ENCODE data around the gene SYNJ2. TPM values are rescaled to one million over a fixed set of nuclear protein-coding genes. Genes with fewer than 3 reads are reported as not detected.

The SYNJ2 gene
- total RNA-seq, 5 donors from 2014 or later (not counting 1 experiment from before 2014, with no cell fraction given) = 20.0 to 37.0 (median 22.3) TPM

GRCh38 chr6:158024566-158025297, 43.1 kb downstream of the SYNJ2 start:
- Mint-ChIP-seq H3K36me3 (peaks cover 16% of the 10 kb centered on the region), H3K4me3 (no peak overlapping the region), H3K9me3 (no peaks in the 10 kb centered on the region), H3K27me3 (no peaks in the 10 kb centered on the region), H3K4me1 (peaks cover 25 to 36% (median 29%) of the 10 kb centered on the region in 3 donors), H3K27ac (peak overlapping the region; percentile 64 to 68)
- no peak for DNase-seq
- H3K9me3 ChIP-seq = no peaks in the 10 kb centered on the region
- no peaks in the 10 kb centered on the region for H3K27me3 ChIP-seq (replicated peaks in 1 of 2; ENCODE audit: control insufficient read depth in 2 of 2, extremely low read depth in 1 of 2, insufficient read depth in 2 of 2, low read length in 1 of 2)
- ChIA-PET POLR2A (no interaction called here), CTCF (interaction anchor here (0.6 to 1.8 kb wide), 3 partner anchors 16 to 187 kb away, joined by 3 to 4 read pairs (median 4); no protein-coding TSS in a partner anchor)
- ATAC-seq (replicated peaks in 1 of 4) = no peak
- no peak overlapping the region for H3K27ac ChIP-seq (ENCODE audit: low read length)
- H3K4me1 ChIP-seq (ENCODE audit: control insufficient read depth in 1 of 2, extremely low read depth in 1 of 2, insufficient read depth in 2 of 2, low read length in 2 of 2) = peaks cover 14 to 30% of the 10 kb centered on the region in 2 experiments
- no peak overlapping the region for H3K4me3 ChIP-seq (ENCODE audit: control insufficient read depth in 1 of 2, extremely low read depth in 1 of 2, low read length in 1 of 2)
- over 99% methylated on average over 10 of the region's 16 CpGs for WGBS (ENCODE audit: insufficient coverage)
- H3K36me3 ChIP-seq (ENCODE audit: control insufficient read depth in 2 of 2, extremely low read depth in 1 of 2, insufficient read depth in 1 of 2, low read length in 1 of 2) = peaks cover 9 to 12% of the 10 kb centered on the region in 2 donors

GRCh38 chr6:158026054-158026900, 44.6 kb downstream of the SYNJ2 start:
- peaks cover 19% of the 10 kb centered on the region for H3K36me3 Mint-ChIP-seq
- Histone ChIP-seq H3K27ac (ENCODE audit: low read length) (peak overlapping the region; percentile 93), H3K4me1 (ENCODE audit: control insufficient read depth in 1 of 2, extremely low read depth in 1 of 2, insufficient read depth in 2 of 2, low read length in 2 of 2) (peaks cover 14 to 37% of the 10 kb centered on the region in 2 experiments), H3K27me3 (replicated peaks in 1 of 2; ENCODE audit: control insufficient read depth in 2 of 2, extremely low read depth in 1 of 2, insufficient read depth in 2 of 2, low read length in 1 of 2) (no peaks in the 10 kb centered on the region), H3K4me3 (ENCODE audit: control insufficient read depth in 1 of 2, extremely low read depth in 1 of 2, low read length in 1 of 2) (peak overlapping the region in 1 of 2 donors; percentile 44), H3K36me3 (ENCODE audit: control insufficient read depth in 2 of 2, extremely low read depth in 1 of 2, insufficient read depth in 1 of 2, low read length in 1 of 2) (peaks cover 3 to 10% of the 10 kb centered on the region in 2 donors), H3K9me3 (no peaks in the 10 kb centered on the region)
- peak overlapping the region; percentile 93 to 95 for H3K27ac Mint-ChIP-seq
- ATAC-seq (replicated peaks in 1 of 4) = peak; percentile 79 to 82 (median 81)
- no peaks in the 10 kb centered on the region for H3K9me3 Mint-ChIP-seq
- ChIA-PET CTCF (interaction anchor here (0.5 to 2.1 kb wide), 28 partner anchors 8 to 493 kb away, joined by 3 to 29 read pairs (median 4); partner anchors contain the start of gene SYNJ2 (in 1 of the 2)), POLR2A (interaction anchor here (0.5 to 1.8 kb wide), 6 partner anchors 10 to 133 kb away, joined by 3 to 5 read pairs (median 3); no protein-coding TSS in a partner anchor)
- 8% methylated on average over 10 of the region's 21 CpGs for WGBS (ENCODE audit: insufficient coverage)
- H3K4me3 Mint-ChIP-seq = peak overlapping the region; percentile 74 to 78 (median 76)
- peaks cover 33 to 43% (median 34%) of the 10 kb centered on the region in 3 donors for H3K4me1 Mint-ChIP-seq
- DNase-seq = peak; percentile 66 to 88 (median 73)
- no peaks in the 10 kb centered on the region for H3K27me3 Mint-ChIP-seq

- no peaks in the 10 kb centered on the region for H3K9me3 Mint-ChIP-seq
- H3K36me3 ChIP-seq (ENCODE audit: control insufficient read depth in 2 of 2, extremely low read depth in 1 of 2, insufficient read depth in 1 of 2, low read length in 1 of 2) = peaks cover 3 to 10% of the 10 kb centered on the region in 2 donors
- 95% methylated on average over 19 of the region's 23 CpGs for WGBS (ENCODE audit: insufficient coverage)
- peaks cover 14 to 45% of the 10 kb centered on the region in 2 experiments for H3K4me1 ChIP-seq (ENCODE audit: control insufficient read depth in 1 of 2, extremely low read depth in 1 of 2, insufficient read depth in 2 of 2, low read length in 2 of 2)
- H3K27me3 ChIP-seq (replicated peaks in 1 of 2; ENCODE audit: control insufficient read depth in 2 of 2, extremely low read depth in 1 of 2, insufficient read depth in 2 of 2, low read length in 1 of 2) = no peaks in the 10 kb centered on the region
- ChIA-PET POLR2A (interaction anchor here (0.5 to 1.8 kb wide), 4 partner anchors 11 to 46 kb away, joined by 3 to 5 read pairs (median 4); no protein-coding TSS in a partner anchor), CTCF (interaction anchor here (0.6 to 2.1 kb wide), 21 partner anchors 9 to 265 kb away, joined by 3 to 29 read pairs (median 4); partner anchors contain the start of gene SYNJ2 (in 1 of the 2))
- H3K4me3 Mint-ChIP-seq = peak overlapping the region; percentile 74 to 78 (median 76)
- peak in 1 of 35 experiments; percentile 41 for DNase-seq
- H3K27me3 Mint-ChIP-seq = no peaks in the 10 kb centered on the region
- peak overlapping the region; percentile 93 for H3K27ac ChIP-seq (ENCODE audit: low read length)
- peak overlapping the region; percentile 93 to 95 for H3K27ac Mint-ChIP-seq
- ATAC-seq (replicated peaks in 1 of 4) = peak in 2 of 4 experiments; percentile 29 to 42
- H3K9me3 ChIP-seq = no peaks in the 10 kb centered on the region
- H3K4me3 ChIP-seq (ENCODE audit: control insufficient read depth in 1 of 2, extremely low read depth in 1 of 2, low read length in 1 of 2) = peak overlapping the region in 1 of 2 donors; percentile 44
- H3K4me1 Mint-ChIP-seq = peaks cover 40 to 50% (median 40%) of the 10 kb centered on the region in 3 donors
- H3K36me3 Mint-ChIP-seq = peaks cover 25% of the 10 kb centered on the region
Measured at GRCh38 chr6:158026901-158027589, 45.4 kb downstream of the SYNJ2 start.

GRCh38 chr6:158027590-158028285, 46.1 kb downstream of the SYNJ2 start:
- Histone ChIP-seq H3K36me3 (ENCODE audit: control insufficient read depth in 2 of 2, extremely low read depth in 1 of 2, insufficient read depth in 1 of 2, low read length in 1 of 2) (peaks cover 3 to 10% of the 10 kb centered on the region in 2 donors), H3K4me3 (ENCODE audit: control insufficient read depth in 1 of 2, extremely low read depth in 1 of 2, low read length in 1 of 2) (no peak overlapping the region), H3K27ac (ENCODE audit: low read length) (peak overlapping the region; percentile 93), H3K27me3 (replicated peaks in 1 of 2; ENCODE audit: control insufficient read depth in 2 of 2, extremely low read depth in 1 of 2, insufficient read depth in 2 of 2, low read length in 1 of 2) (no peaks in the 10 kb centered on the region), H3K4me1 (ENCODE audit: control insufficient read depth in 1 of 2, extremely low read depth in 1 of 2, insufficient read depth in 2 of 2, low read length in 2 of 2) (peaks cover 14 to 51% of the 10 kb centered on the region in 2 experiments), H3K9me3 (no peaks in the 10 kb centered on the region)
- peaks cover 25% of the 10 kb centered on the region for H3K36me3 Mint-ChIP-seq
- DNase-seq = no peak
- H3K27ac Mint-ChIP-seq = peak overlapping the region; percentile 93 to 95
- no peaks in the 10 kb centered on the region for H3K27me3 Mint-ChIP-seq
- ChIA-PET POLR2A (interaction anchor here in 1 of 2 donors (1.8 kb wide), 1 partner anchor 45 kb away, joined by 5 read pairs; no protein-coding TSS in a partner anchor), CTCF (interaction anchor here in 1 of 2 donors (1.0 kb wide), 1 partner anchor 44 kb away, joined by 3 read pairs; no protein-coding TSS in a partner anchor)
- H3K4me1 Mint-ChIP-seq = peaks cover 40 to 48% (median 40%) of the 10 kb centered on the region in 3 donors
- ATAC-seq (replicated peaks in 1 of 4) = no peak
- 96% methylated on average over 22 of the region's 22 CpGs for WGBS (ENCODE audit: insufficient coverage)
- no peaks in the 10 kb centered on the region for H3K9me3 Mint-ChIP-seq
- peak overlapping the region in 1 of 3 donors; percentile 76 for H3K4me3 Mint-ChIP-seq

GRCh38 chr6:158028421-158028820, 46.8 kb downstream of the SYNJ2 start:
- H3K36me3 ChIP-seq (ENCODE audit: control insufficient read depth in 2 of 2, extremely low read depth in 1 of 2, insufficient read depth in 1 of 2, low read length in 1 of 2) = peaks cover 3 to 13% of the 10 kb centered on the region in 2 donors
- no peaks in the 10 kb centered on the region for H3K9me3 ChIP-seq
- Mint-ChIP-seq H3K4me3 (peak overlapping the region in 1 of 3 donors; percentile 27), H3K27ac (no peak overlapping the region), H3K9me3 (no peaks in the 10 kb centered on the region), H3K4me1 (peaks cover 40 to 48% (median 40%) of the 10 kb centered on the region in 3 donors), H3K36me3 (peaks cover 25% of the 10 kb centered on the region), H3K27me3 (no peaks in the 10 kb centered on the region)
- WGBS (ENCODE audit: insufficient coverage) = 92% methylated on average over 9 of the region's 9 CpGs
- H3K27ac ChIP-seq (ENCODE audit: low read length) = no peak overlapping the region
- POLR2A ChIA-PET = no interaction called here
- no peaks in the 10 kb centered on the region for H3K27me3 ChIP-seq (replicated peaks in 1 of 2; ENCODE audit: control insufficient read depth in 2 of 2, extremely low read depth in 1 of 2, insufficient read depth in 2 of 2, low read length in 1 of 2)
- ATAC-seq (replicated peaks in 1 of 4) (no peak), DNase-seq (no peak)
- no peak overlapping the region for H3K4me3 ChIP-seq (ENCODE audit: control insufficient read depth in 1 of 2, extremely low read depth in 1 of 2, low read length in 1 of 2)
- CTCF ChIA-PET = interaction anchor here (0.5 to 1.0 kb wide), 3 partner anchors 44 to 575 kb away, joined by 3 to 4 read pairs (median 3); no protein-coding TSS in a partner anchor
- H3K4me1 ChIP-seq (ENCODE audit: control insufficient read depth in 1 of 2, extremely low read depth in 1 of 2, insufficient read depth in 2 of 2, low read length in 2 of 2) = peaks cover 14 to 51% of the 10 kb centered on the region in 2 experiments

Data from T-cell (primary cell).